ENCODE results near the gene GKN1. TPM values are rescaled to one million over a fixed set of nuclear protein-coding genes. Genes with fewer than 3 reads are reported as not detected.
A peak's percentile ranks its signal among the peaks of the same experiment; 100 is the strongest.

The GKN1 gene
- total RNA-seq: 1.9 TPM

DNA sequence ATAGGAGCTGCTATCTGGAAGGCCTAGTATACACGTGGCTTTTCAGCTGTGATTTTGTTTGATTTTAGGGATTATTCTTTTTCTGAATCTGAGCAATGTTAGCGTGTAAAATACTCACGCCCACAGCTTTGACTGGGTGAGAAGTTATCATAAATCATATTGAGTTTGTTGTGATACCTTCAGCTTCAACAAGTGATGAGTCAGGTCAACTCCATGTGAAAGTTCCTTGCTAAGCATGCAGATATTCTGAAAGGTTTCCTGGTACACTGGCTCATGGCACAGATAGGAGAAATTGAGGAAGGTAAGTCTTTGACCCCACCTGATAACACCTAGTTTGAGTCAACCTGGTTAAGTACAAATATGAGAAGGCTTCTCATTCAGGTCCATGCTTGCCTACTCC lies at the start of gene GKN1:
TSS of gene GKN1 (plus strand) at position 386 of the 400 bp plus-strand sequence. CDS start 42 bp downstream, outside the sequence.
- Histone ChIP-seq H3K36me3 (no peaks in the 10 kb centered on the region), H3K27ac (no peak within 1 kb of the TSS), H3K27me3 (no peaks in the 10 kb centered on the region), H3K4me1 (peaks cover 0 to 6% of the 10 kb centered on the region in 2 donors), H3K4me3 (no peak within 1 kb of the TSS), H3K9me3 (no peaks in the 10 kb centered on the region)
- DNase-seq (ENCODE audit: low spot score in 2 of 2): no peak
- intact Hi-C loops (cut with DNase I): no loop called here
- TF ChIP-seq, protein P1, sequence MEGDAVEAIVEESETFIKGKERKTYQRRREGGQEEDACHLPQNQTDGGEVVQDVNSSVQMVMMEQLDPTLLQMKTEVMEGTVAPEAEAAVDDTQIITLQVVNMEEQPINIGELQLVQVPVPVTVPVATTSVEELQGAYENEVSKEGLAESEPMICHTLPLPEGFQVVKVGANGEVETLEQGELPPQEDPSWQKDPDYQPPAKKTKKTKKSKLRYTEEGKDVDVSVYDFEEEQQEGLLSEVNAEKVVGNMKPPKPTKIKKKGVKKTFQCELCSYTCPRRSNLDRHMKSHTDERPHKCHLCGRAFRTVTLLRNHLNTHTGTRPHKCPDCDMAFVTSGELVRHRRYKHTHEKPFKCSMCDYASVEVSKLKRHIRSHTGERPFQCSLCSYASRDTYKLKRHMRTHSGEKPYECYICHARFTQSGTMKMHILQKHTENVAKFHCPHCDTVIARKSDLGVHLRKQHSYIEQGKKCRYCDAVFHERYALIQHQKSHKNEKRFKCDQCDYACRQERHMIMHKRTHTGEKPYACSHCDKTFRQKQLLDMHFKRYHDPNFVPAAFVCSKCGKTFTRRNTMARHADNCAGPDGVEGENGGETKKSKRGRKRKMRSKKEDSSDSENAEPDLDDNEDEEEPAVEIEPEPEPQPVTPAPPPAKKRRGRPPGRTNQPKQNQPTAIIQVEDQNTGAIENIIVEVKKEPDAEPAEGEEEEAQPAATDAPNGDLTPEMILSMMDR (IDR thresholded peaks at IDR 0.05): no peak

GRCh38 chr2:68925295-68925896 lies 49.0 kb upstream of the GKN1 start:
- TF ChIP-seq, protein P1 (IDR thresholded peaks at IDR 0.05): peak; percentile 77 to 91 (median 83)
- Histone ChIP-seq H3K4me3 (no peak overlapping the region), H3K36me3 (no peaks in the 10 kb centered on the region), H3K27me3 (no peaks in the 10 kb centered on the region), H3K9me3 (no peaks in the 10 kb centered on the region), H3K27ac (no peak overlapping the region), H3K4me1 (no peaks in the 10 kb centered on the region)
- no peak for DNase-seq (ENCODE audit: low spot score in 2 of 2)
- intact Hi-C loops (cut with DNase I): loop anchor here (2.0 to 5.0 kb wide), 3 partner anchors 173 to 463 kb away; no protein-coding TSS in a partner anchor

DNA sequence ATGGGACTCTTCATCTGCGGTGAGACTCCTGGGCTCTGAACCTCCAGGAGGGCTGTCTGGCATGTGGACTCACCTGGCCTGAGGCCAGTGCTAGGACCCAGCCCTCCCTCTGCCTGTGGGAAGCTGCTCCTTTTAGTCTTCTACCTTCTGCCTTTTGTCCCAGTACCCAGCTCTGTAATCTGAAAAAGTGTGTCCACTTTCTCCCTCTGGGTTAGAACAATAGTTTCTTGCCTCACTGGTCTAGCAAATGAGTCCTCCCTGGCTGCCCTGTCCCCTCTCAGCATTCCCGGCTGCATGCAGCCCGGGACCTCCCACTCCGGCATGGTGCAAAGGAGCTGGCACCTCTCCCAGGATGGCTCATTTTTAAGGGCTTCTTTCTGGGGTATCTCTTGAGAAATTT lies 47.6 kb upstream of the GKN1 start:
- H3K9me3 ChIP-seq: no peaks in the 10 kb centered on the region
- no peak overlapping the region for H3K4me3 ChIP-seq
- DNase-seq (ENCODE audit: low spot score in 2 of 2): no peak
- H3K36me3 ChIP-seq: no peaks in the 10 kb centered on the region
- TF ChIP-seq, protein P1 (IDR thresholded peaks at IDR 0.05): no peak
- no peak overlapping the region for H3K27ac ChIP-seq
- H3K27me3 ChIP-seq: no peaks in the 10 kb centered on the region
- no peaks in the 10 kb centered on the region for H3K4me1 ChIP-seq
- intact Hi-C loops (cut with DNase I): loop anchor here (5.0 kb wide), 1 partner anchor 174 kb away; no protein-coding TSS in a partner anchor

DNA sequence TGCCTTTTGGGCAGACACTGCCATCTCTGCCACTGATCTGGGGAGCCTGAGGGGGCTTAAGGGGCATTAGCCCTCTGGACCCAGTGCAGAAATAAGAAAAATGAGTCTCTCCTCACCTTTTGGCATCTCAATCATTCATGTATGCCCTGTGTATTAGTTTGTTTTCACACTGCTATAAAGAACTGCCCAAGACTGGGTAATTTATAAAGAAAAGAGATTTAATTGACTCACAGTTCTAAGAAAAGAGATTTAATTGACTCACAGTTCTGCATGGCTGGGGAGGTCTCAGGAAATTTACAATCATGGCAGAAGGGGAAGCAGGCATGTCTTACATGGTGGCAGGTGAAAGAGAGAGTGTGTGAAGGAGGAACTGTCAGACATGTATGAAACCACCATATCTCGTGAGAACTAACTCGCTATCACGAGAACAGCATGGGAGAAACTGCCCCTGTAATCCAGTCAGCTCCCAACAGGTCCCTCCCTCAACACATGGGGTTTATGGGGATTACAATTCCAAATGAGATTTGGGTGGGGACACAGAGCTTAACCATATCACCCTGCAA lies 43.2 kb upstream of the GKN1 start:
- intact Hi-C loops (cut with DNase I): no loop called here

GRCh38 chr2:68931799-68932198 lies 42.6 kb upstream of the GKN1 start:
- Histone ChIP-seq H3K4me1 (peaks cover 0 to 4% of the 10 kb centered on the region in 2 donors), H3K9me3 (no peaks in the 10 kb centered on the region), H3K4me3 (no peak overlapping the region), H3K27me3 (no peaks in the 10 kb centered on the region), H3K27ac (no peak overlapping the region), H3K36me3 (no peaks in the 10 kb centered on the region)
- intact Hi-C loops (cut with DNase I): no loop called here
- no peak for DNase-seq (ENCODE audit: low spot score in 2 of 2)
- TF ChIP-seq, protein P1 (IDR thresholded peaks at IDR 0.05): no peak

More for the DNA sequence above, 43.2 kb upstream of the GKN1 start:
- DNase-seq (ENCODE audit: low spot score in 2 of 2): no peak
- Histone ChIP-seq H3K4me1 (no peaks in the 10 kb centered on the region), H3K4me3 (no peak overlapping the region), H3K27ac (no peak overlapping the region), H3K9me3 (no peaks in the 10 kb centered on the region), H3K27me3 (no peaks in the 10 kb centered on the region), H3K36me3 (no peaks in the 10 kb centered on the region)
- TF ChIP-seq, protein P1 (IDR thresholded peaks at IDR 0.05): no peak

Measured in ascending aorta (tissue), 2 donors.